ENCODE results near the gene CYFIP1. TPM values are rescaled to one million over a fixed set of nuclear protein-coding genes. Genes with fewer than 3 reads are reported as not detected.

CYFIP1 gene
- total RNA-seq, 1 experiment from 2014 or later = 79.2 TPM

DNA sequence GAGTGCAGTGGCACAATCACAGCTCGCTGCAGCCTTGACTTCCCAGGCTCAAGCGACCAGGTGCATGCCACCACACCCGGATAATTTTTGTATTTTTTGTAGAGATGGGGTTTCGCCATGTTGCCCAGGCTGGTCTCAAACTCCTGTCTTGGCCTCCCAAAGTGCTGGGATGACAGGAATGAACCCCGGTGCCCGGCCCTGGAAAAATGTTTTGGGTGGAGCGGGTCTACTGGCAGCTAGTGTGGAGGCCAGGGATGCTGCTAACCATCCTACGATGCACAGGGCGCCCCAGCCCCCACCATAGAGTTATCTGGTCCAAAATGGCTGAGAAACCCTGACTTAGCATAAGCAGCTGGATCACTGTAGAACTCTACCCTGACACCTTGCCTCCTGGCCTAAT is 106.3 kb downstream of the CYFIP1 start:
- ChIA-PET CTCF (interaction anchor here (1.4 kb wide), 1 partner anchor 162 kb away, joined by 4 read pairs; no protein-coding TSS in a partner anchor), POLR2A (interaction anchor here (1.1 kb wide), 1 partner anchor 36 kb away, joined by 3 read pairs; no protein-coding TSS in a partner anchor)
- Mint-ChIP-seq H3K4me3 (no peak overlapping the region), H3K9me3 (peaks cover 8% of the 10 kb centered on the region), H3K27ac (peak overlapping the region; percentile 75; the same call in 1 of the 2 replicates), H3K4me1 (peaks cover 18% of the 10 kb centered on the region), H3K36me3 (peaks cover 75% of the 10 kb centered on the region), H3K27me3 (ENCODE audit: low read depth) (no peaks in the 10 kb centered on the region)
- ATAC-seq (no peak), DNase-seq (ENCODE audit: low spot score) (no peak)
- TF ChIP-seq, protein P1, sequence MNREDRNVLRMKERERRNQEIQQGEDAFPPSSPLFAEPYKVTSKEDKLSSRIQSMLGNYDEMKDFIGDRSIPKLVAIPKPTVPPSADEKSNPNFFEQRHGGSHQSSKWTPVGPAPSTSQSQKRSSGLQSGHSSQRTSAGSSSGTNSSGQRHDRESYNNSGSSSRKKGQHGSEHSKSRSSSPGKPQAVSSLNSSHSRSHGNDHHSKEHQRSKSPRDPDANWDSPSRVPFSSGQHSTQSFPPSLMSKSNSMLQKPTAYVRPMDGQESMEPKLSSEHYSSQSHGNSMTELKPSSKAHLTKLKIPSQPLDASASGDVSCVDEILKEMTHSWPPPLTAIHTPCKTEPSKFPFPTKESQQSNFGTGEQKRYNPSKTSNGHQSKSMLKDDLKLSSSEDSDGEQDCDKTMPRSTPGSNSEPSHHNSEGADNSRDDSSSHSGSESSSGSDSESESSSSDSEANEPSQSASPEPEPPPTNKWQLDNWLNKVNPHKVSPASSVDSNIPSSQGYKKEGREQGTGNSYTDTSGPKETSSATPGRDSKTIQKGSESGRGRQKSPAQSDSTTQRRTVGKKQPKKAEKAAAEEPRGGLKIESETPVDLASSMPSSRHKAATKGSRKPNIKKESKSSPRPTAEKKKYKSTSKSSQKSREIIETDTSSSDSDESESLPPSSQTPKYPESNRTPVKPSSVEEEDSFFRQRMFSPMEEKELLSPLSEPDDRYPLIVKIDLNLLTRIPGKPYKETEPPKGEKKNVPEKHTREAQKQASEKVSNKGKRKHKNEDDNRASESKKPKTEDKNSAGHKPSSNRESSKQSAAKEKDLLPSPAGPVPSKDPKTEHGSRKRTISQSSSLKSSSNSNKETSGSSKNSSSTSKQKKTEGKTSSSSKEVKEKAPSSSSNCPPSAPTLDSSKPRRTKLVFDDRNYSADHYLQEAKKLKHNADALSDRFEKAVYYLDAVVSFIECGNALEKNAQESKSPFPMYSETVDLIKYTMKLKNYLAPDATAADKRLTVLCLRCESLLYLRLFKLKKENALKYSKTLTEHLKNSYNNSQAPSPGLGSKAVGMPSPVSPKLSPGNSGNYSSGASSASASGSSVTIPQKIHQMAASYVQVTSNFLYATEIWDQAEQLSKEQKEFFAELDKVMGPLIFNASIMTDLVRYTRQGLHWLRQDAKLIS (CRISPR knock-in tag; IDR thresholded peaks at IDR 0.05; ENCODE audit: borderline replicate concordance) = no peak

DNA sequence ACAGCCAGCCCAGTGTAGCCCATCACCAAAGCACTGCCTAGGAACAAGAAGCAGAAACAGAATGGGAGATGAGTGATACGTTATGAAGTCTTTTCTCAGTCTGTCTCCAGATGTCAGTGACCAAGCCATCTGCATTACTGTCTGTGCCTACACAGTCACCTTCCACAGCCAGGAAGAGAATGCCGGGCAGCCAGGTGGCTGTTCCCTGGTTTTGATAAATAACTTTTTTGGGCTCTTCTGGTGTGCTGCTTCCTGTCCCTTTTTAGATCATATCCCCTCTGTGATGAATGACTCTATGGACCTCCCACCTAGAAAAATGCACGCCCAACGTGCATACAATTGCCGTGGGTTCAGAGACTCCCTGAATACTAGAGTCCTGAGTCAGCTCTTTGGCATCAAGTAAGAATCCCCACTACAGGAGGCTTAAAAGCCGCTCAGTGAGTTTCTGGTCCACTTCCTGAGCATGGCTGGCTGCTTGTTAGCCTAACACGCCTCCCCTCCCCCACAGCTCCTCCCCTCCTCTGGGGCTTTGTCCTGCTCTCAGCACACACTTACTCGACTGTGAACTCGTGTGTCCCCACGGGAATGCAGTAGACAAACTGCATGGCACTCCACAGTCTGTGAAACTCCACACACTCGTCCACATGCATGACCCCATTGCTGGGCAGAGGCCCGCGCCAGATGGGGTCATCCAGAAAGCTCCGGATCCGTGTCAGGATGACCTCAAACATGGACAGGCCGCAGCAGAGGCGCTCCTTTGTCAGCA is 107.0 kb downstream of the CYFIP1 start:
- TF ChIP-seq, protein P2, sequence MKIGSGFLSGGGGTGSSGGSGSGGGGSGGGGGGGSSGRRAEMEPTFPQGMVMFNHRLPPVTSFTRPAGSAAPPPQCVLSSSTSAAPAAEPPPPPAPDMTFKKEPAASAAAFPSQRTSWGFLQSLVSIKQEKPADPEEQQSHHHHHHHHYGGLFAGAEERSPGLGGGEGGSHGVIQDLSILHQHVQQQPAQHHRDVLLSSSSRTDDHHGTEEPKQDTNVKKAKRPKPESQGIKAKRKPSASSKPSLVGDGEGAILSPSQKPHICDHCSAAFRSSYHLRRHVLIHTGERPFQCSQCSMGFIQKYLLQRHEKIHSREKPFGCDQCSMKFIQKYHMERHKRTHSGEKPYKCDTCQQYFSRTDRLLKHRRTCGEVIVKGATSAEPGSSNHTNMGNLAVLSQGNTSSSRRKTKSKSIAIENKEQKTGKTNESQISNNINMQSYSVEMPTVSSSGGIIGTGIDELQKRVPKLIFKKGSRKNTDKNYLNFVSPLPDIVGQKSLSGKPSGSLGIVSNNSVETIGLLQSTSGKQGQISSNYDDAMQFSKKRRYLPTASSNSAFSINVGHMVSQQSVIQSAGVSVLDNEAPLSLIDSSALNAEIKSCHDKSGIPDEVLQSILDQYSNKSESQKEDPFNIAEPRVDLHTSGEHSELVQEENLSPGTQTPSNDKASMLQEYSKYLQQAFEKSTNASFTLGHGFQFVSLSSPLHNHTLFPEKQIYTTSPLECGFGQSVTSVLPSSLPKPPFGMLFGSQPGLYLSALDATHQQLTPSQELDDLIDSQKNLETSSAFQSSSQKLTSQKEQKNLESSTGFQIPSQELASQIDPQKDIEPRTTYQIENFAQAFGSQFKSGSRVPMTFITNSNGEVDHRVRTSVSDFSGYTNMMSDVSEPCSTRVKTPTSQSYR (CRISPR knock-in tag; IDR thresholded peaks at IDR 0.05) = peak; percentile 66; the same call in 1 of the 2 replicates
- TF ChIP-seq, protein P3, sequence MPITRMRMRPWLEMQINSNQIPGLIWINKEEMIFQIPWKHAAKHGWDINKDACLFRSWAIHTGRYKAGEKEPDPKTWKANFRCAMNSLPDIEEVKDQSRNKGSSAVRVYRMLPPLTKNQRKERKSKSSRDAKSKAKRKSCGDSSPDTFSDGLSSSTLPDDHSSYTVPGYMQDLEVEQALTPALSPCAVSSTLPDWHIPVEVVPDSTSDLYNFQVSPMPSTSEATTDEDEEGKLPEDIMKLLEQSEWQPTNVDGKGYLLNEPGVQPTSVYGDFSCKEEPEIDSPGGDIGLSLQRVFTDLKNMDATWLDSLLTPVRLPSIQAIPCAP (CRISPR knock-in tag; IDR thresholded peaks at IDR 0.05) = 0 out of 2 replicates have a peak, but pooled peaks have one; percentile 26
- TF ChIP-seq ZNF317 (CRISPR knock-in tag; IDR thresholded peaks at IDR 0.05; ENCODE audit: borderline replicate concordance, low read depth) = no peak
- TF ChIP-seq, protein P4, sequence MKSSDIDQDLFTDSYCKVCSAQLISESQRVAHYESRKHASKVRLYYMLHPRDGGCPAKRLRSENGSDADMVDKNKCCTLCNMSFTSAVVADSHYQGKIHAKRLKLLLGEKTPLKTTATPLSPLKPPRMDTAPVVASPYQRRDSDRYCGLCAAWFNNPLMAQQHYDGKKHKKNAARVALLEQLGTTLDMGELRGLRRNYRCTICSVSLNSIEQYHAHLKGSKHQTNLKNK (CRISPR knock-in tag; IDR thresholded peaks at IDR 0.05) = no peak
- H3K27me3 Mint-ChIP-seq (ENCODE audit: low read depth) = no peaks in the 10 kb centered on the region
- POLR2A ChIA-PET = interaction anchor here (1.1 kb wide), 1 partner anchor 36 kb away, joined by 3 read pairs; no protein-coding TSS in a partner anchor
- CTCF ChIA-PET = interaction anchor here (0.6 to 1.4 kb wide), 2 partner anchors 163 to 521 kb away, joined by 3 to 4 read pairs; no protein-coding TSS in a partner anchor
- peaks cover 73% of the 10 kb centered on the region for H3K36me3 Mint-ChIP-seq
- DNase-seq (ENCODE audit: low spot score) (peak; percentile 52), ATAC-seq (peak; percentile 85)
- peak overlapping the region; percentile 75 for H3K27ac Mint-ChIP-seq
- peaks cover 18% of the 10 kb centered on the region for H3K4me1 Mint-ChIP-seq
- no peak overlapping the region for H3K4me3 Mint-ChIP-seq
- H3K9me3 Mint-ChIP-seq = peaks cover 8% of the 10 kb centered on the region

DNA sequence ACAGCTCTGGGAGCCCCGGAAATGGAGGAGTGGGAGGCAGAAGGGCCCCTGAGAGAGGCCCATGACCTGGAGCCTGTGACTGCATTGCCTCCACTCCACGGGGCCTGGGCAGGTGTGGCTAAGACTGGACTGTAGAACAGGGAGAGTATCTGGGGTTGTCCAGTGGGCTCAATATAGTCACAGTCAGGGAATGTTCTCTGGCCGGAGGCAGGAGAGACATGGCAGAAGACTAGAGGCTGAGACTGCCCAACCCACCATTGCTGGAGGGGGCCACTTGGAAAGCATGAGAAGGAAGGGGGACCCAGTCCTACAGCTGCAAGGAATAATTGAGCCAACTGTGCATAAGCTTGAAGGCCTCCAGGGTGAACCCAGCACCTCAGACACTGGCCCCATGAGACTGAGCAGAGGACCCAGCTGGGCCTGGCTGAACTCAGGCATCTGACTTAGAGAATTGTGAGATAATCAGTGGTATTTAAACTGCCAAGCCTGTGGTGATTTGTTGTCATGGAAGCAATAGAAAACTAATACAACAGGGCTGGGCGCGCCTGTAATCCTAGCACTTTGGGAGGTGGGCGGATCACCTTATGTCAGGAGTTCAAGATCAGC is 108.6 kb downstream of the CYFIP1 start:
- no peak for ATAC-seq
- Mint-ChIP-seq H3K27ac (0 out of 2 replicates have a peak overlapping the region, but pooled peaks have one; percentile 26), H3K4me3 (no peak overlapping the region), H3K9me3 (no peaks in the 10 kb centered on the region), H3K36me3 (peaks cover 73% of the 10 kb centered on the region), H3K4me1 (peaks cover 18% of the 10 kb centered on the region), H3K27me3 (ENCODE audit: low read depth) (no peaks in the 10 kb centered on the region)
- DNase-seq (ENCODE audit: low spot score) = no peak
- POLR2A ChIA-PET = interaction anchor here (0.6 kb wide), 1 partner anchor 66 kb away, joined by 3 read pairs; no protein-coding TSS in a partner anchor
- TF ChIP-seq, protein P5, sequence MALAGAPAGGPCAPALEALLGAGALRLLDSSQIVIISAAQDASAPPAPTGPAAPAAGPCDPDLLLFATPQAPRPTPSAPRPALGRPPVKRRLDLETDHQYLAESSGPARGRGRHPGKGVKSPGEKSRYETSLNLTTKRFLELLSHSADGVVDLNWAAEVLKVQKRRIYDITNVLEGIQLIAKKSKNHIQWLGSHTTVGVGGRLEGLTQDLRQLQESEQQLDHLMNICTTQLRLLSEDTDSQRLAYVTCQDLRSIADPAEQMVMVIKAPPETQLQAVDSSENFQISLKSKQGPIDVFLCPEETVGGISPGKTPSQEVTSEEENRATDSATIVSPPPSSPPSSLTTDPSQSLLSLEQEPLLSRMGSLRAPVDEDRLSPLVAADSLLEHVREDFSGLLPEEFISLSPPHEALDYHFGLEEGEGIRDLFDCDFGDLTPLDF (CRISPR knock-in tag; IDR thresholded peaks at IDR 0.05) = no peak
- TF ChIP-seq, protein P4 (CRISPR knock-in tag; IDR thresholded peaks at IDR 0.05) = no peak
- no peak for TF ChIP-seq RORB (CRISPR knock-in tag; IDR thresholded peaks at IDR 0.05)
- TF ChIP-seq MXD4 (CRISPR knock-in tag; IDR thresholded peaks at IDR 0.05; ENCODE audit: borderline replicate concordance) = no peak
- TF ChIP-seq CBFB (CRISPR knock-in tag; IDR thresholded peaks at IDR 0.05; ENCODE audit: low read depth) = no peak
- no peak for TF ChIP-seq RELA (CRISPR knock-in tag; IDR thresholded peaks at IDR 0.05; ENCODE audit: borderline replicate concordance)
- TF ChIP-seq, protein P6, sequence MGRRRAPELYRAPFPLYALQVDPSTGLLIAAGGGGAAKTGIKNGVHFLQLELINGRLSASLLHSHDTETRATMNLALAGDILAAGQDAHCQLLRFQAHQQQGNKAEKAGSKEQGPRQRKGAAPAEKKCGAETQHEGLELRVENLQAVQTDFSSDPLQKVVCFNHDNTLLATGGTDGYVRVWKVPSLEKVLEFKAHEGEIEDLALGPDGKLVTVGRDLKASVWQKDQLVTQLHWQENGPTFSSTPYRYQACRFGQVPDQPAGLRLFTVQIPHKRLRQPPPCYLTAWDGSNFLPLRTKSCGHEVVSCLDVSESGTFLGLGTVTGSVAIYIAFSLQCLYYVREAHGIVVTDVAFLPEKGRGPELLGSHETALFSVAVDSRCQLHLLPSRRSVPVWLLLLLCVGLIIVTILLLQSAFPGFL (CRISPR knock-in tag; IDR thresholded peaks at IDR 0.05; ENCODE audit: borderline replicate concordance) = no peak
- no peak for TF ChIP-seq FOXJ3 (CRISPR knock-in tag; IDR thresholded peaks at IDR 0.05; ENCODE audit: borderline replicate concordance)
- TF ChIP-seq EMX1 (CRISPR knock-in tag; IDR thresholded peaks at IDR 0.05) = no peak
- no peak for TF ChIP-seq ETV6 (CRISPR knock-in tag; IDR thresholded peaks at IDR 0.05)
- no peak for TF ChIP-seq PRRX2 (CRISPR knock-in tag; IDR thresholded peaks at IDR 0.05)
- no peak for TF ChIP-seq GRHL2 (CRISPR knock-in tag; IDR thresholded peaks at IDR 0.05; ENCODE audit: insufficient replicate concordance, severe bottlenecking)
- CTCF ChIA-PET = interaction anchor here (0.7 kb wide), 1 partner anchor 156 kb away, joined by 4 read pairs; no protein-coding TSS in a partner anchor

All from WTC11 (cell line).